HepG2 (cell line): ENCODE results near the gene BCL2. TPM values are rescaled to one million over a fixed set of nuclear protein-coding genes. Genes with fewer than 3 reads are reported as not detected.

Source experiments
- ATAC-seq: fragments of 200-7000 bp; cut with Tn5 transposase; 3 replicates; pipeline ENCODE4 v1.9.1; 2020; ENCODE audit warnings: mild to moderate bottlenecking, moderate library complexity
- BruUV-seq: library from RNA; stranded (reverse); fragments of 400-500 nt; replicated peaks from 2 replicates; lab custom pipeline; 2021; lab: Mats Ljungman, UMichigan
- CTCF ChIA-PET: fragments of 300-600 bp; formaldehyde crosslinking; extraction: SDS; loops from one replicate; lab custom pipeline; 2021; ENCODE audit warnings: low total read pairs, inconsistent platforms, low intra/inter-chr PET ratio; lab: Yijun Ruan, JAX
- POLR2A ChIA-PET: fragments of 350-600 bp; sonication (Branson Sonifier 250); formaldehyde crosslinking; loops from one replicate; lab custom pipeline; 2020; ENCODE audit warnings: antibody characterized with exemption, inconsistent platforms; lab: Yijun Ruan, JAX
- DNase-seq: peaks from one replicate; pipeline ENCODE4 v3.0.0-alpha.2; 2015; ENCODE audit warnings: low spot score
- FAIRE-seq: peaks from 3 replicates; lab custom pipeline; 2011; peaks lifted over from hg19 to GRCh38; lab: Jason Lieb, UNC
- H2AFZ ChIP-seq: one replicate; pipeline ENCODE4 v1.6.1; 2011; ENCODE audit warnings: low read length, inconsistent platforms
- H3K27ac ChIP-seq: fragments of 300-600 bp; 3 replicates; pipeline ENCODE4 v1.8.0; 2011; ENCODE audit warnings: mixed run types, mild to moderate bottlenecking, mixed read lengths, low read length, inconsistent platforms; ENCODE audit not compliant: insufficient read depth; ENCODE audit errors: extremely low read length
- H3K27me3 ChIP-seq, 2 experiments: fragments of 200-600 bp in 1 of 2; 2 replicates in 1 of 2; 3 replicates in 1 of 2; pipeline versions ENCODE4 v1.6.0 to v1.8.0; 2011; ENCODE audit warnings: low read length in 2 of 2, mild to moderate bottlenecking in 2 of 2, moderate library complexity in 2 of 2, inconsistent platforms in 1 of 2; ENCODE audit not compliant: insufficient read depth in 2 of 2, control insufficient read depth in 1 of 2
- H3K36me3 ChIP-seq, 2 experiments: fragments of 200-600 bp in 1 of 2; replicated peaks in 1 of 2; 2 replicates in 1 of 2; 3 replicates in 1 of 2; pipeline versions ENCODE4 v1.5.1 to v1.8.0; 2011; ENCODE audit warnings: low read length in 2 of 2, inconsistent platforms in 1 of 2; ENCODE audit not compliant: insufficient read depth in 2 of 2, control insufficient read depth in 1 of 2
- H3K4me1 ChIP-seq: 2 replicates; pipeline ENCODE4 v1.5.1; 2012; ENCODE audit warnings: low read length, inconsistent platforms; ENCODE audit not compliant: insufficient read depth
- H3K4me2 ChIP-seq: 2 replicates; pipeline ENCODE4 v1.6.0; 2011; ENCODE audit warnings: low read depth, low read length, inconsistent platforms
- H3K4me3 ChIP-seq, 3 experiments: fragments of 200-600 bp in 1 of 3; sonication (generic), shearing (Covaris generic) in 1 of 3; replicated peaks in 1 of 3; 2 replicates each; pipeline ENCODE4 v1.5.1; 2011 to 2016; ENCODE audit warnings: low read length in 3 of 3, inconsistent platforms in 2 of 3, low read depth in 2 of 3, mild to moderate bottlenecking in 2 of 3, control low read depth in 1 of 3, mixed read lengths in 1 of 3; ENCODE audit not compliant: insufficient read depth in 1 of 3
- H3K79me2 ChIP-seq: one replicate; pipeline ENCODE4 v1.6.1; 2011; ENCODE audit warnings: low read length, inconsistent platforms; ENCODE audit not compliant: insufficient read depth
- H3K9ac ChIP-seq: 2 replicates; pipeline ENCODE4 v1.6.0; 2011; ENCODE audit warnings: mild to moderate bottlenecking, low read depth, low read length, inconsistent platforms; ENCODE audit not compliant: insufficient read depth
- H3K9me3 ChIP-seq: 2 replicates; pipeline ENCODE4 v1.5.1; 2012; ENCODE audit warnings: mild to moderate bottlenecking, low read length
- H4K20me1 ChIP-seq: 2 replicates; pipeline ENCODE4 v1.6.0; 2011; ENCODE audit warnings: inconsistent platforms, mild to moderate bottlenecking, low read length, moderate library complexity; ENCODE audit not compliant: insufficient read depth
- CTCF ChIP-seq: sonication (generic); formaldehyde crosslinking; IDR thresholded peaks from 2 replicates; pipeline ENCODE4 v1.5.0; 2020; ENCODE audit warnings: mild to moderate bottlenecking, missing genetic modification reagents, moderate library complexity
- GATAD2A ChIP-seq: IDR thresholded peaks from 2 replicates; pipeline ENCODE4 v1.6.1; 2016
- HMG20A ChIP-seq: IDR thresholded peaks from 2 replicates; pipeline ENCODE4 v1.6.1; 2016; ENCODE audit warnings: borderline replicate concordance
- HNRNPL ChIP-seq: fragments of 200-400 bp; formaldehyde crosslinking; IDR thresholded peaks from 2 replicates; pipeline ENCODE4 v1.6.1; 2017; ENCODE audit warnings: mild to moderate bottlenecking, low read depth, low read length
- HOXD1 ChIP-seq: sonication (generic); formaldehyde crosslinking; IDR thresholded peaks from 2 replicates; pipeline ENCODE4 v1.5.0; 2020; ENCODE audit warnings: missing genetic modification reagents
- RNF2 ChIP-seq: fragments of 450-650 bp; conservative IDR thresholded peaks from 2 replicates; pipeline ENCODE4 v1.6.1; 2016; ENCODE audit warnings: low read depth
- SAP130 ChIP-seq: IDR thresholded peaks from 2 replicates; pipeline ENCODE4 v1.6.1; 2016; ENCODE audit warnings: low read depth
- TCF12 ChIP-seq, 2 experiments: fragments of 450-650 bp in 1 of 2; sonication (generic) in 1 of 2; formaldehyde crosslinking in 1 of 2; IDR thresholded peaks; 2 replicates each; pipeline versions ENCODE4 v1.6.1 to v1.8.0; 2017 to 2022; ENCODE audit warnings: antibody characterized with exemption in 1 of 2, mild to moderate bottlenecking in 1 of 2, missing genetic modification reagents in 1 of 2, moderate library complexity in 1 of 2
- ZC3H4 ChIP-seq: sonication (generic); formaldehyde crosslinking; IDR thresholded peaks from 2 replicates; pipeline ENCODE4 v1.4.0; 2020; ENCODE audit warnings: missing genetic modification reagents, borderline replicate concordance
- ZNF326 ChIP-seq: sonication (generic); formaldehyde crosslinking; IDR thresholded peaks from 2 replicates; pipeline ENCODE4 v1.4.0; 2020; ENCODE audit warnings: missing genetic modification reagents, borderline replicate concordance
- ZNF672 ChIP-seq: sonication (generic); formaldehyde crosslinking; IDR thresholded peaks from 2 replicates; pipeline ENCODE4 v1.8.1; 2022; ENCODE audit warnings: missing genetic modification reagents
- WGBS: methylation state at CpG from one replicate; pipeline ENCODE4 v1.1.6; 2017; ENCODE audit warnings: low lambda C conversion rate; 5-methylcytosine and 5-hydroxymethylcytosine counted together
- in situ Hi-C: cut with HindIII; loops from 2 replicates; pipeline ENCODE4 v1.10.0; 2017; ENCODE audit warnings: low pct_unique_long_range_greater_than_20kb; ENCODE audit not compliant: extremely low pct_ligation_motif_present
- intact Hi-C: fragments of 100-400 bp; cut with micrococcal nuclease; formaldehyde crosslinking; loops from one replicate; pipeline ENCODE4 v1.10.0; 2022; ENCODE audit not compliant: unreplicated experiment
- polyA plus RNA-seq, 8 experiments: library from polyadenylated mRNA; depleted of rRNA in 3 of 8; stranded (reverse) in 7 of 8; unstranded in 1 of 8; fragments of >200 nt; fragmentation: Illumina TruSeq in 4 of 8; extraction: Trizol in 4 of 8; gene quantifications; 2 replicates each; pipeline versions ENCODE4 v1.2.1 to v1.2.3, GENCODE V29; 2011 to 2016; ENCODE audit warnings: low read depth in 4 of 8, missing spikeins in 1 of 8, mixed read lengths in 1 of 8; ENCODE audit not compliant: insufficient read depth in 1 of 8
- total RNA-seq, 5 experiments: library from RNA; depleted of rRNA; stranded (reverse); fragments of >200 nt; fragmentation: Illumina TruSeq; extraction: Trizol; gene quantifications; 2 replicates each; pipeline ENCODE4 v1.2.3, GENCODE V29; 2016; ENCODE audit warnings: low read depth in 1 of 5
- TF ChIP-seq, protein P1 (sequence below): sonication (generic); formaldehyde crosslinking; IDR thresholded peaks from 2 replicates; pipeline ENCODE4 v1.4.0; 2020; ENCODE audit warnings: missing genetic modification reagents

BCL2 gene
- total and polyA plus RNA-seq, 2 of the 13 experiments (the other 11 are each of a cell fraction or from before 2014, with no cell fraction given), result 0.07 to 0.53 TPM

GRCh38 chr18:63339920-63340484 is 20.4 kb upstream of the BCL2 start:
- H4K20me1 ChIP-seq, result no peaks in the 10 kb centered on the region
- no peak overlapping the region for H3K9ac ChIP-seq
- no peaks in the 10 kb centered on the region for H3K9me3 ChIP-seq
- CTCF ChIA-PET, result no interaction called here
- no peak overlapping the region for H2AFZ ChIP-seq
- TF ChIP-seq TCF12 (IDR thresholded peaks at IDR 0.05) (no peak), TCF12 (CRISPR knock-in tag; IDR thresholded peaks at IDR 0.05) (no peak), CTCF (CRISPR knock-in tag) (peak; percentile 44; the same call in 1 of the 2 replicates)
- TF ChIP-seq, all 625 proteins: peak for 1
- ATAC-seq (no peak), FAIRE-seq (no peak), DNase-seq (peak; percentile 22)
- Histone ChIP-seq H3K36me3 (peaks cover 25 to 77% of the 10 kb centered on the region in 2 experiments), H3K4me3 (no peak overlapping the region), H3K79me2 (no peaks in the 10 kb centered on the region), H3K4me1 (peaks cover 25% of the 10 kb centered on the region), H3K4me2 (no peak overlapping the region), H3K27me3 (no peaks in the 10 kb centered on the region), H3K27ac (no peak overlapping the region)
- intact Hi-C loops (no loop called here), in situ Hi-C loops (loop anchor here (10.0 kb wide), 1 partner anchor 95 kb away; no protein-coding TSS in a partner anchor)
- WGBS, result 43% methylated on average over 4 of the region's 4 CpGs
- POLR2A ChIA-PET, result no interaction called here
- BruUV-seq, result no TSS peak

GRCh38 chr18:63336366-63337099 is 17.0 kb upstream of the BCL2 start:
- ChIA-PET POLR2A (interaction anchor here (0.6 kb wide), 1 partner anchor 31 kb away, joined by 3 read pairs; no protein-coding TSS in a partner anchor), CTCF (no interaction called here)
- in situ Hi-C loops, result no loop called here
- TF ChIP-seq GATAD2A (CRISPR knock-in tag), result peak; percentile 41; the same call in 1 of the 2 replicates
- peak; percentile 18; the same call in 1 of the 2 replicates for TF ChIP-seq HMG20A (CRISPR knock-in tag)
- no peak for TF ChIP-seq ZNF326 (CRISPR knock-in tag)
- TF ChIP-seq SAP130, result peak; percentile 53
- no peak for TF ChIP-seq TCF12 (IDR thresholded peaks at IDR 0.05)
- no peak for TF ChIP-seq TCF12 (CRISPR knock-in tag; IDR thresholded peaks at IDR 0.05)
- no peak for TF ChIP-seq HNRNPL
- TF ChIP-seq, protein P1, sequence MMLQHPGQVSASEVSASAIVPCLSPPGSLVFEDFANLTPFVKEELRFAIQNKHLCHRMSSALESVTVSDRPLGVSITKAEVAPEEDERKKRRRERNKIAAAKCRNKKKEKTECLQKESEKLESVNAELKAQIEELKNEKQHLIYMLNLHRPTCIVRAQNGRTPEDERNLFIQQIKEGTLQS (CRISPR knock-in tag), result peak; percentile 21; the same call in 1 of the 2 replicates
- TF ChIP-seq ZNF672 (CRISPR knock-in tag), result no peak
- TF ChIP-seq ZC3H4 (CRISPR knock-in tag), result no peak
- no peak for TF ChIP-seq HOXD1 (CRISPR knock-in tag)
- TF ChIP-seq RNF2, result no peak

More at GRCh38 chr18:63336366-63337099, 17.0 kb upstream of the BCL2 start:
- no peak overlapping the region for H3K4me3 ChIP-seq
- no peak overlapping the region for H3K9ac ChIP-seq
- DNase-seq (peak; percentile 79), FAIRE-seq (no peak), ATAC-seq (no peak; the same call in 2 of the 3 replicates)
- H3K9me3 ChIP-seq, result no peaks in the 10 kb centered on the region
- H3K4me2 ChIP-seq, result no peak overlapping the region
- H4K20me1 ChIP-seq, result no peaks in the 10 kb centered on the region
- BruUV-seq, result no TSS peak
- intact Hi-C loops, result no loop called here
- peaks cover 32 to 68% of the 10 kb centered on the region in 2 experiments for H3K36me3 ChIP-seq
- no peak overlapping the region for H3K27ac ChIP-seq
- H3K27me3 ChIP-seq, result no peaks in the 10 kb centered on the region
- no peak overlapping the region for H2AFZ ChIP-seq
- 65% methylated on average over 8 of the region's 8 CpGs for WGBS
- H3K79me2 ChIP-seq, result no peaks in the 10 kb centered on the region
- peaks cover 11% of the 10 kb centered on the region for H3K4me1 ChIP-seq
